ENCODE measurements around the gene CFDP1. TPM values are rescaled to one million over a fixed set of nuclear protein-coding genes. Genes with fewer than 3 reads are reported as not detected.

CFDP1 gene
- total RNA-seq, 4 donors from 2014 or later: 32.8 to 55.8 (median 45.7) TPM

DNA sequence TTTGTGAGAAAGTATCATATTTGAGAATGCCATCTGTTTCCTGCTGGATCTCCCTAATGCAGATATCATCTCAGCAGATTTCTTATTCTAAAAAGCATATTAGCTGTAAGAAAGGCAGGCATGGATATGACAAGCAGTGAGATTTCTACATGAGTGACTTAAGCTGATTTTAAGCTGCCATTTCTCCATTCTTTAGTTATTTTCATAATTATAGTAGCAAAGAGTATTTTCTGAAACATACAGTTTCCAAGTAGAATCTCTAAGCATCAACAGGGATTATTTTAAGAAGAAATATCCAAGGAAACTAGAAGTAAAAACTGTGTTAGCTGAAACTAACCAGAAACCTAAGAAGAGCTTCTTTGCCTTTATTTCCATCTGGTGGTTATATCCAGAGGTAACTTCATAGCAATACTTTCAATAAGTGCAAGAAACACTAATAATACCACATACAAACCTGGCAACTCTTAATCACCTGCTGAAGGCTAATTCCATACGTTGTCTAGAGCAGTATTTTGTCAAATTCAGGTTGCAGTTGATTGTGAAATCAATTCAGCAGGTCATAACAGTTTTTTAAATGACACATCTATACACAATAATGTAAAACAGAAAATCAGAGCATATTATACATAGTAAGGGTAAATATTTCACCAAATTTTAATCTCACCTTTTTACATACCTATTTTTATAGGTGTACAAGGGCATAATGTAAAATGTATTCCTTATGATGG lies 42.2 kb downstream of the CFDP1 start:
- H3K27me3 ChIP-seq: no peaks in the 10 kb centered on the region
- no peak for DNase-seq
- no peak overlapping the region for H3K27ac ChIP-seq
- H3K4me1 ChIP-seq: peaks cover 0 to 21% (median 3%) of the 10 kb centered on the region in 3 donors
- TF ChIP-seq, protein P1, sequence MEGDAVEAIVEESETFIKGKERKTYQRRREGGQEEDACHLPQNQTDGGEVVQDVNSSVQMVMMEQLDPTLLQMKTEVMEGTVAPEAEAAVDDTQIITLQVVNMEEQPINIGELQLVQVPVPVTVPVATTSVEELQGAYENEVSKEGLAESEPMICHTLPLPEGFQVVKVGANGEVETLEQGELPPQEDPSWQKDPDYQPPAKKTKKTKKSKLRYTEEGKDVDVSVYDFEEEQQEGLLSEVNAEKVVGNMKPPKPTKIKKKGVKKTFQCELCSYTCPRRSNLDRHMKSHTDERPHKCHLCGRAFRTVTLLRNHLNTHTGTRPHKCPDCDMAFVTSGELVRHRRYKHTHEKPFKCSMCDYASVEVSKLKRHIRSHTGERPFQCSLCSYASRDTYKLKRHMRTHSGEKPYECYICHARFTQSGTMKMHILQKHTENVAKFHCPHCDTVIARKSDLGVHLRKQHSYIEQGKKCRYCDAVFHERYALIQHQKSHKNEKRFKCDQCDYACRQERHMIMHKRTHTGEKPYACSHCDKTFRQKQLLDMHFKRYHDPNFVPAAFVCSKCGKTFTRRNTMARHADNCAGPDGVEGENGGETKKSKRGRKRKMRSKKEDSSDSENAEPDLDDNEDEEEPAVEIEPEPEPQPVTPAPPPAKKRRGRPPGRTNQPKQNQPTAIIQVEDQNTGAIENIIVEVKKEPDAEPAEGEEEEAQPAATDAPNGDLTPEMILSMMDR (IDR thresholded peaks at IDR 0.05): no peak
- TF ChIP-seq POLR2A (IDR thresholded peaks at IDR 0.05): no peak
- WGBS, 2 donors: 37 to 58% methylated on average over 1 of the region's 1 CpG
- H3K4me3 ChIP-seq: no peak overlapping the region
- H3K36me3 ChIP-seq: peaks cover 6 to 87% (median 8%) of the 10 kb centered on the region in 3 donors
- no peaks in the 10 kb centered on the region for H3K9me3 ChIP-seq
- intact Hi-C loops (cut with DNase I): no loop called here

DNA sequence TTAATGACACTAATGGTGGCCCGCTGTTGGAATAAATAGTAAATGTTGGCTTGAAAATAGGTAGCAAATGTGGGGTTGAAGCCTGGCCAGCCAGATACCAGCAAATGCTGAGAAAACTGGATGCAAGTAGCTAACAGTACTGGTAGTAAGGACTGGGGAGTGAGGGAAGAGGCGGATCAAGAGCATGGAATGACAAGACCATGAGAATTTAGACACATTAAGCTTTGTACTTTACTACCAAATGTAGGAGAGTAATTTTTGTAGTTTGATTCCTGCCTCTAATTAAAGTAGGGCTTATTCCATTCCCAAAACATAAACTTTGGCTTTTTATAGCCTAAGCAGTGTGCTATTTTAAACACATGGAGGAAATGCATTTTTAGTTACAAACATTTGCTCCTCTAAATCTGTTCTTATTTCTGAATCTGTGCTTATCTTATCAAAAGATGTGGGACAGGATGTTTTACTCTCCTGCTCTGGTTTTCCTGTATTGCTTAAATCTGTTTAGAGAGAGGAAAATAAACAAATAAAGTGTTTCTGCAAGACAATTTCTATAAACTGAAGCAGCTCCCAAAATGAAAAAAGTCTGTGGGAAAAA lies 44.1 kb downstream of the CFDP1 start:
- Histone ChIP-seq H3K36me3 (peaks cover 4 to 74% (median 6%) of the 10 kb centered on the region in 3 donors), H3K9me3 (no peaks in the 10 kb centered on the region), H3K27me3 (no peaks in the 10 kb centered on the region), H3K27ac (peak overlapping the region in 3 of 4 donors; percentile 8 to 42 (median 14)), H3K4me1 (peaks cover 0 to 26% (median 3%) of the 10 kb centered on the region in 3 donors), H3K4me3 (no peak overlapping the region)
- intact Hi-C loops (cut with DNase I): loop anchor here (5.0 to 10.0 kb wide), 2 partner anchors 157 to 184 kb away; partner anchors contain the start of gene CTRB2
- DNase-seq: no peak
- WGBS, 2 donors: 79 to 88% methylated on average over 2 of the region's 2 CpGs
- TF ChIP-seq, protein P1 (IDR thresholded peaks at IDR 0.05): no peak
- no peak for TF ChIP-seq POLR2A (IDR thresholded peaks at IDR 0.05)

DNA sequence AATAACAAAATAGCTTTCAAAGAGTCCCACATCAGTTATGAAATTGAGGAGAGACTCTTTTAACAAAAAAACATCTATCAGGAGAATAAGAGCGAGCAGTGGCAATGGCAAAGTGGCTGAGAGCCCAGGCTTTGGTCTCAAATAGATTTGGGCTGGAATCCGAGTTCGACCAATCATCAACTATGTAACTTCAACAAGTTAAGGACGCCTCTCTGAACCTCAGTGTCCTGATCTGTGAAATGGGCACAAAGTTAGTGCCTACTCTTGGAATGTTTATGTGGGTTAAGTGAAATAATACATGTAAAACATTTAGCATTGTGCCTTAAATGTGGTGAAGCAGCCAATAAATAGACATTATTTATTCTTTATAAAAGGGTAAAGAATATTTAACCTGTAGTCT lies 45.4 kb downstream of the CFDP1 start:
- DNase-seq: no peak
- H3K27me3 ChIP-seq: no peaks in the 10 kb centered on the region
- H3K36me3 ChIP-seq: peaks cover 4 to 64% (median 6%) of the 10 kb centered on the region in 3 donors
- no peak for TF ChIP-seq POLR2A (IDR thresholded peaks at IDR 0.05)
- WGBS, 2 donors: 68 to 85% methylated on average over 4 of the region's 4 CpGs
- no peak overlapping the region for H3K4me3 ChIP-seq
- no peak overlapping the region for H3K27ac ChIP-seq
- peaks cover 0 to 25% (median 3%) of the 10 kb centered on the region in 3 donors for H3K4me1 ChIP-seq
- intact Hi-C loops (cut with DNase I): loop anchor here (5.0 to 10.0 kb wide), 2 partner anchors 156 to 183 kb away; partner anchors contain the start of gene CTRB2
- H3K9me3 ChIP-seq: no peaks in the 10 kb centered on the region

DNA sequence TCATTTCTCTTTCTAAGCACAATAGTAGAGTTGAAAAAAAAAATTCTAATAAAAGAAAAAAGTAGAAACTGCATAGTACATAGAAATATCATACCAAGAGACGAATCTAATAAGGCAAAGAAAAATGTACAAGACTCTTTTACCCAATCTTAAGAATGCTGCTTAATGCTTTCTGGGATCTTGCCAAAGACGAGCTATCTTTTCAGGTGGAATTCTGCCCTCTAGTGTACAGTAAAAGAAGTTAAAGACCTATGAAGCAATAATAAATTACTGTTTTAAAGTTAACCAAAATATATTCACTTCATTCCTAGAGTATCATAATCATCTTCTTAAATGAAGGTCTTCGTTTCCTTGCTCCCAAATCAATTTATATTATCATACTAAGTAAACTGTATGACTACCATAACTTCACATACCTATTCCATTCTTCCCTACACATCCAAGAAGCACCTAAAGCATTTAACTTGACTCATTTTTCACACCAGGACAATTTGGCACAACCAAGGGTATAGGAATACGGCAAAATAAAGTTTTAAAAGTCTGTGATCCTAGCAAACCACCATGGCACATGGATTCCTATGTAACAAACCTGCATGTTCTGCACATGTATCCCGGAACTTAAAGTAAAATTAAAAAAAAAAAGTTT lies 47.7 kb downstream of the CFDP1 start:
- Histone ChIP-seq H3K27ac (no peak overlapping the region), H3K36me3 (peaks cover 0 to 41% (median 4%) of the 10 kb centered on the region in 3 donors), H3K27me3 (no peaks in the 10 kb centered on the region), H3K4me3 (no peak overlapping the region), H3K9me3 (no peaks in the 10 kb centered on the region), H3K4me1 (peaks cover 0 to 48% (median 18%) of the 10 kb centered on the region in 3 donors)
- 26 to 27% methylated on average over 5 of the region's 5 CpGs for WGBS, 2 donors
- no peak for DNase-seq
- TF ChIP-seq POLR2A (IDR thresholded peaks at IDR 0.05): no peak
- TF ChIP-seq, protein P1 (IDR thresholded peaks at IDR 0.05): peak; percentile 45 to 85 (median 64)
- intact Hi-C loops (cut with DNase I): loop anchor here (5.0 to 10.0 kb wide), 2 partner anchors 153 to 181 kb away; partner anchors contain the start of gene CTRB2

DNA sequence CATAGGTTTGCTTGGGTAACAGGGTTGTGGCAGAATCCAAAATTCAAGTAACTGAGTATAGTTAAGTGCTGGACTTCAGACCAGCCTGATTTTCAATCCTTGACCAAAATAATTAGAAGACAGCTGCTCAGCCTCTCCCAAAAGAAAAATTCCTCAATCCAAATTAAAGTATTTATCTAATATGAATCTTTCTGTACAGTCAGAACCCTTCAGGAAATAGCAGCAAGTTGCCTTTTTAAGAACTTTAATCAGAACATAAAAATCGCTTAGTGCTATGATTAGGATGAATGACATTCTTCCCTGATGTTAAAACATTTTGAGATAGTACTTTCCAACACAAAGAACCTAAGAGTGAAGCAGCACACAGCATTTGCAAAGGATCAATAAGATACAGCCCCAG lies 50.2 kb downstream of the CFDP1 start:
- Histone ChIP-seq H3K27ac (no peak overlapping the region), H3K4me1 (peaks cover 0 to 55% (median 22%) of the 10 kb centered on the region in 3 donors), H3K9me3 (no peaks in the 10 kb centered on the region), H3K4me3 (no peak overlapping the region), H3K36me3 (peaks cover 0 to 25% (median 0%) of the 10 kb centered on the region in 3 donors), H3K27me3 (no peaks in the 10 kb centered on the region)
- DNase-seq: no peak
- intact Hi-C loops (cut with DNase I): loop anchor here (10.0 kb wide), 1 partner anchor 178 kb away; the partner anchor contains the start of gene CTRB2
- no peak for TF ChIP-seq POLR2A (IDR thresholded peaks at IDR 0.05)
- TF ChIP-seq, protein P1 (IDR thresholded peaks at IDR 0.05): no peak
- 76 to 89% methylated on average over 1 of the region's 1 CpG for WGBS, 2 donors

All from esophagus squamous epithelium (tissue), 5 donors.